Activated T-cell treated with anti-CD3 and anti-CD28 coated beads, Interleukin-2, amount 50 U/mL, for 24 hours (primary cell): ENCODE results near the gene CYP4F12.
"Not testable (repeated sequence)": the region's sequence is repeated elsewhere in the genome, so short reads cannot be mapped to it uniquely, and the experiment has no call there.

Experiments used
- DNase-seq: peaks from one replicate; pipeline ENCODE4 v3.0.0-alpha.2; 2020
- H3K27ac Mint-ChIP-seq: 2 replicates; pipeline ENCODE4 v1.8.0; 2020; ENCODE audit warnings: mild to moderate bottlenecking, mixed read lengths
- H3K27me3 Mint-ChIP-seq: 2 replicates; pipeline ENCODE4 v1.8.0; 2020; ENCODE audit warnings: mixed read lengths
- H3K36me3 Mint-ChIP-seq: 2 replicates; pipeline ENCODE4 v1.8.0; 2020; ENCODE audit warnings: low read depth, mixed read lengths
- H3K4me1 Mint-ChIP-seq: 2 replicates; pipeline ENCODE4 v1.8.0; 2020; ENCODE audit warnings: low read depth, mixed read lengths
- H3K4me3 Mint-ChIP-seq: 2 replicates; pipeline ENCODE4 v1.8.0; 2020; ENCODE audit warnings: mild to moderate bottlenecking, moderate library complexity, mixed read lengths
- H3K9me3 Mint-ChIP-seq: 2 replicates; pipeline ENCODE4 v1.8.0; 2020; ENCODE audit warnings: mixed read lengths

The CYP4F12 gene

DNA sequence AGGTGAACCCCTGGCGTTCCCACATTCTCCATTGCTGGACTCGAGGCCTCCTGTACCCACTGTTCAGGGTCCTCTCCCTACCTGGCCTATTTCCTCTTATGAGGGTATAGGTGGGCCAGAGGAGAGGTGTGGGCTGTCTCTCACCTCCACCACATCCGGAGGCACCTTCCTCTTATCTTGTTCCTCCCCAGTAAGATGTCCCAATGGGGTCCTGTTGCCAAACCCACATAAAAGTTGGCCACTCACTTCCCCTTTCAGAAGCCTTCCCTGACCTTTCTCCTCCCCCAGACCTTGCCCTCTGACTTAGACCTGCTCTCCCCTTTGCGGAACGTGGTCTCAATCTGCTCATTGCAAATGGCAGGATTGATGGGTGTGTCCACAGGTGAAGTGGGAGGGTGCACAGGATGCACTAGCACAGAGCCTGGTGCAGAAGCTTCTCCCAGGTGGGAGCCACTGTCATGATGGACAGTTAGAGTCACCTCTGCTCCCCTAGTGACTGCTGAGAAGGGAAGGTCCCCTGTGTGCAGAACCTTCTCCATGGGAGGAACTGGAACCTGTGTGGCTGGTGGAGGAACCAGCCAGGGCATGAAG, 30.9 kb upstream of the CYP4F12 start:
- no peak overlapping the region for H3K27ac Mint-ChIP-seq
- no peak overlapping the region for H3K4me3 Mint-ChIP-seq
- no peaks in the 10 kb centered on the region for H3K9me3 Mint-ChIP-seq
- no peak for DNase-seq
- no peaks in the 10 kb centered on the region for H3K36me3 Mint-ChIP-seq
- peaks cover 8% of the 10 kb centered on the region for H3K27me3 Mint-ChIP-seq
- H3K4me1 Mint-ChIP-seq: peaks cover 2% of the 10 kb centered on the region

DNA sequence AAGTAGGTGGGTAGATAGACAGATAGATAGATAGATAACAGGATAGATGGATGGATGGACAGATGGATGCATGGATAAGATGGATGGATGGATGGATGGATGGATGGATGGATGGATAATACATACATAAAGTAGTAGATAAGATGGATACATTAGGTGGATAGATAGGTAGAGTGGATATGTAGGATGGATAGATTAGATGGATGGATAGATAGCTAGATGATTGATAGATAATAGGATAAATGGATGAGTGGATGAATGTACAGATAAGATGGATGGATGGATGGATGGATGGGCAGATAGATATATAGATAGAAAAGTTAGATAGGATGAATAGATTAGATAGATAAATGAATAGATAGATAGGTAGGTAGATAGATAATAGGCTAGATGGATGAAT, 30.1 kb upstream of the CYP4F12 start:
- Mint-ChIP-seq H3K36me3 (no peaks in the 10 kb centered on the region), H3K27ac (no peak overlapping the region), H3K4me1 (peaks cover 2% of the 10 kb centered on the region), H3K9me3 (no peaks in the 10 kb centered on the region), H3K27me3 (peaks cover 11% of the 10 kb centered on the region), H3K4me3 (no peak overlapping the region)
- DNase-seq: no peak

DNA sequence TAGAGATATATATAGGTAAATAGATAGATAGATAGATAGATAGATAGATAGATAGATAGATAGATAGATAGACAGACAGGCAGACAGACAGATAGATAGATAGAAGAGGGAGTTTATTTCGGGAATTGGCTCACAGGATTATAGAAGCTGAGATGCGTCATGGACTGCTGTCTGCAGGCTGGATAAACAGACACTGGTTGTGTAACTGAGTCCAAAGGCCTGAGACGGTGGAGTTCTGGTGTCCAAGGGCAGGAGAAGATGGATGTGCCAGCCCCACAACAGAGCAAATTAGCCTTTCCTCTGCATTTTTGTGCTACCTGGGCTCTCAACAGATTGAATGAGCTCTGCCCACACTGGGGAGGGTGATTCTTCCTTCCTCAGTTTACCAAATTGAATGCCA, 29.5 kb upstream of the CYP4F12 start:
- H3K27me3 Mint-ChIP-seq: peaks cover 11% of the 10 kb centered on the region
- no peak for DNase-seq
- no peaks in the 10 kb centered on the region for H3K9me3 Mint-ChIP-seq
- no peak overlapping the region for H3K4me3 Mint-ChIP-seq
- H3K4me1 Mint-ChIP-seq: peaks cover 2% of the 10 kb centered on the region
- H3K36me3 Mint-ChIP-seq: no peaks in the 10 kb centered on the region
- no peak overlapping the region for H3K27ac Mint-ChIP-seq

DNA sequence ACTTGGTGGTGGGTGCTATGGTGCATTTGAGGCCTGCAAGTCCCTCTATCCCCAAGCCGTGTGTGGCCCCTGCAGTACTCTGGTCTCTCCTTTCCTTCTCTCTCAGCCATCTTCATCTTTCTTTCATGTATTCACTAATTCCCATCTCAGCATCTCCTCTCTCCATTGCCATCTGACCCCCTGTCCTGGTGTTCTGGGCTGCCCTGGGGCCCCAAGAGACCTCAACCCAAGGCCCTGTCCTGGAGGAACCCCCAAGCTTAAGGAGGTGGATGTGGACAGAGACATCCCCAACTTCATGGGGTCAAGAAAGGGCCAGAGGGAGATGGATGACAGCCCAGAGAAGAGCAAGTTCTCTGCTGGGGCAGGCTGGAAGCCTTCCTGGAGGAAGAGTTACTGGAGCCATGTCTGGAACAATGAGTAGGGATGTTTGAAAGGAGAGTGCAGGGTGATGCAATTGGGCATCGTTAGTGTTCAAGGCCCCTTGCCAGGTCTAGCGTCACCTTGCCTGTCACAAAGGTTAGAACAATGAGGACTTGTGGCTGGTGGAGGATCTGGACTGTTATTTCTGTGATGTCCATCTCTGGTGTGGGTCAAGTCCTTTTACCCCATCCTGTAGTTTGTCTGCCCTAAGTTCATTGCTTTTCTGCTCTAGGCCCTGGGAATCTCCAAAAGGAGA, 28.7 kb upstream of the CYP4F12 start:
- DNase-seq: no peak
- Mint-ChIP-seq H3K27ac (no peak overlapping the region), H3K9me3 (no peaks in the 10 kb centered on the region), H3K36me3 (no peaks in the 10 kb centered on the region), H3K4me1 (peaks cover 2% of the 10 kb centered on the region), H3K27me3 (peaks cover 11% of the 10 kb centered on the region), H3K4me3 (no peak overlapping the region)

DNA sequence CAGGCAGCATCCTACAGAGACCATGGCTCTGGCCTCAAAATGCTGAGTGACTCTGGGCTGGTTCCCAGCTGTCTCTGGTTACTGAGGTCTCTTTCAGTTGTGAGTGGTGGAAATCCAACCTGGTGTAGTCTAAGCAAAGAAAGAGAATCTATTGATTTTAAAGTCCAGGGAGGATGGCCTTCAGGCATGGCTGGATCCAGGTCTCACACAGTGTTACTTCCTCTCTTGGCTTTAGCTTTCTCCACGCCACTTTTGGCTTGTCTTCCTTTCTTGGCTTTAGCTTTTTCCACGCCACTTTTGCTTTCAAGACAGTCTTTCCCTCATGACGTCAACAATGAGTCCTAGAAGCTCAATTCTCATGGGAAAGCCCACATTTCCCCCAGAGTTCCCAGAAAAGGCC, 28.1 kb upstream of the CYP4F12 start:
- Mint-ChIP-seq H3K36me3 (no peaks in the 10 kb centered on the region), H3K4me3 (no peak overlapping the region), H3K27me3 (peaks cover 11% of the 10 kb centered on the region), H3K4me1 (peaks cover 2% of the 10 kb centered on the region), H3K9me3 (no peaks in the 10 kb centered on the region), H3K27ac (no peak overlapping the region)
- DNase-seq: no peak

DNA sequence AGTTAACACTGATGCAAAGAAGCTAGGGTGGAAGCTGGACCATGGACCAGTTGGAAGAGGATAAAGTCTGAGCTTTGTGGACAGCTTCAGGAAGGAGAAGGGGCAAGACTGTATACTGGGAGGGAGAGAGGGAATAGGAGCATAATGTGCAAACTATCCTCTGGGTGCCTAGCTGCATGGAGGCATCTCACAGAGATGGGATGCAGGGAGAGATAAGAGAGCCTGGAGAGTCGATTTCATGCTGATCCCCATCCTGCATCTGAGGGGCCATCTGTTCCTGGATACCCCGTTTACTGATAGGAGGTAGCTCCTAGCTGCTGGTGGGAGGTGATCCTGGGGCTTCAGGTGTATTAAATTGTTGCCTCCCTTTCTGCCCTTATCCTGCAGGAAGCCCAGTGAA, 23.4 kb upstream of the CYP4F12 start:
- Mint-ChIP-seq H3K9me3 (no peaks in the 10 kb centered on the region), H3K4me1 (no peaks in the 10 kb centered on the region)

DNA sequence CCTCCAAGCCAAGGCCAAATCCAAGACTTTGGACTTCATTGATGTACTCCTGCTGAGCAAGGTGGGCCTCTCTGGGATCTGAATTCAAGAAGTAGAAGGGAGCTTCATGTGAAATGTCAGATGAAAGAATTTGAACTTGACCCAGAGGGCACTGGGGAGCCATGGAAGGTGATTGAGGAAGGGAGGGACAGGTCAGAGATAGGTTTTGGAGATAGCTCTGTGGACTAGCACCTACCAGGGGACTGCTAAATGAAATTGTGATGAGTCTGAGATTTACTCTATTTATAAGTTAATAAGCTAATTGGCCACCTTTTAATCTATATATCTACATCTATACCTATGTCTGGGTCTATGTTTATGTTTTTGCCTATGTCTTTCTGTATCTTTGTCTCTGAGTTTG, 22.8 kb upstream of the CYP4F12 start:
- H3K36me3 Mint-ChIP-seq, H3K27ac Mint-ChIP-seq, DNase-seq, H3K4me1 Mint-ChIP-seq, H3K4me3 Mint-ChIP-seq, H3K9me3 Mint-ChIP-seq: not testable (repeated sequence)
- peaks cover 30% of the 10 kb centered on the region for H3K27me3 Mint-ChIP-seq

More for the DNA sequence above, 23.4 kb upstream of the CYP4F12 start:
- Mint-ChIP-seq H3K27ac (no peak overlapping the region), H3K4me3 (no peak overlapping the region), H3K36me3 (no peaks in the 10 kb centered on the region), H3K27me3 (peaks cover 24% of the 10 kb centered on the region)
- DNase-seq: no peak

DNA sequence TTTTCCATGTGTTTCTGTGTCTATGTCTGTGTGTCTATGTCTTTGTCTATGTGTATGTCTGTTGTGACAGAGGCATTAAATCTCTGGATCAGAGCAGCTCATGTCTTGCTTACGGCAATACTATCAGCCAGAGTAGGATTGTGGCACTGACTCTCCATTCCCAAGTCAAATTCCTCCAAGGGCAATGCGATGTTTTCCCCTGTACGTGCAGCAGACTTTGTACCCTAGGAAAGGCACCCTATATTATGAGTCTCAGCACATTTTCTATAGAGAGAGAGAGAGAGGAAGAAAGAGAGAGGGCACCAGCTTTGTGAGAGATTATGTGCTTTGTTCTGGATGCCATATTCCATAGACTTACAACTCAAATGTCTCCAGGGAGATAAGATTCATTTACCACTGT, 21.1 kb upstream of the CYP4F12 start:
- Mint-ChIP-seq H3K4me3 (no peak overlapping the region), H3K9me3 (no peaks in the 10 kb centered on the region), H3K4me1 (no peaks in the 10 kb centered on the region), H3K36me3 (no peaks in the 10 kb centered on the region), H3K27me3 (peaks cover 32% of the 10 kb centered on the region), H3K27ac (no peak overlapping the region)
- no peak for DNase-seq

DNA sequence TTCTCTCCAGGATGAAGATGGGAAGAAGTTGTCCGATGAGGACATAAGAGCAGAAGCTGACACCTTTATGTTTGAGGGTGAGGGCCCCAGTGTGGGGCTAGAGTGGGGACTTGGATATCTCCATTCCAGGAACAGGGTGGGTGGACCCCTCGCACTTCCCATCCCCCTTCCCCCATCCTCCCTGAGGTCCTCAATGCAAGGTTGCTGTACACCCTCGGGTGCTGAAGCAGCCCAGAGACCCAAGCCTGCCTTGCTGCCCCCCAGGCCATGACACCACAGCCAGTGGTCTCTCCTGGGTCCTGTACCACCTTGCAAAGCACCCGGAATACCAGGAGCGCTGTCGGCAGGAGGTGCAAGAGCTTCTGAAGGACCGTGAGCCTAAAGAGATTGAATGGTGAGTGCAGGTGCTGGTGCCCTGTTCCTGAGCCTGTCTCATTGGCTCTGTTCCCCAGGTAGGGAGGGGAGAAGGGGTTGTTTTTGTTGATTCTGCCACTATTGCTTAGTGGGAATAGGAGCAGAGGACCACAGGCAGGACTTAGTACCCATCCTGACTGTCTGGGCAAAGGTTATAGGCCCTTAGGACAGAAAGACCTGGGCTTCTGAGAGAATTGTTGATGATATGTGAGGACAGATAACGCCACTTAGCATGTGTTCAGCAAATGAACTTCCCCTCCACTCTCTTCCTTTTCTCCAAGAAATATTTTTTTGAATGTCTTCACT, 20.2 kb upstream of the CYP4F12 start:
- no peaks in the 10 kb centered on the region for H3K36me3 Mint-ChIP-seq
- H3K4me3 Mint-ChIP-seq: no peak overlapping the region
- peaks cover 38% of the 10 kb centered on the region for H3K27me3 Mint-ChIP-seq
- no peak overlapping the region for H3K27ac Mint-ChIP-seq
- H3K9me3 Mint-ChIP-seq: no peaks in the 10 kb centered on the region
- no peak for DNase-seq
- no peaks in the 10 kb centered on the region for H3K4me1 Mint-ChIP-seq

DNA sequence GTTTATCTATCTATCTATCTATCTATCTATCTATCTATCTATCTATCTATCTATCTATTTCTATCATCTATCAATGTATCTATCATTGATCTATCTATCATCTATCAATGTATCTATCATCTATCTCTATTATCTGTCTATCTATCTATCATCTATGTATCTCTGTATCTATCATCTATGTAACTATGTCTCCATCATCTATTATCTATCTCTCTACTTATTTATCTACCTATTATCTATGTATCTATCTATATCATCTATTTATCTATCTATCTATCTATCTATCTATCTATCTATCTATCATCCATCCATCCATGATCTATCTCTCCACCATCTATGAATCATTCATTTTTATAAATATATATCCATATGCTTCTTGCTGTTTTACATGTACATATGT, 16.4 kb upstream of the CYP4F12 start:
- H3K27me3 Mint-ChIP-seq: peaks cover 55% of the 10 kb centered on the region

DNA sequence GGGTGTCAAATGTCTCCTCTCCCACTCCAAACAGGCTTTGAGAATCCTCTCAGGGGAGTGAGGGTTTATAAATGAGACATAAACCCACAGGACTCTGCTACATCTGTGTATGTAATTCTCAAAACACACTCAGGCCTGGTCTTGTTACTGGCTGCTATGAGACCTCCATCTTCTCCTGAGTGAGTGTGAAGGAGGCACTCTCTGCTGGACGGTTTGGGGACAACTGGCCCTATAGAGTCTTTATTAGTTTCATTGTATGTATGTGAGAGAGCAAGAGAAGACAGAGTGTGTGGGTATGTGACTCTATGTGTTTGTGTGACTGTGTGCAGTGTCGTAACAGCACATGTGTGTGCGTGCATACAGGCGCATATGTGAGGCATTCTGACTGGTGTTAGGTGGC, 9.6 kb upstream of the CYP4F12 start:
- Mint-ChIP-seq H3K27me3 (peaks cover 28% of the 10 kb centered on the region), H3K27ac (no peak overlapping the region), H3K36me3 (no peaks in the 10 kb centered on the region), H3K4me3 (no peak overlapping the region), H3K4me1 (no peaks in the 10 kb centered on the region), H3K9me3 (no peaks in the 10 kb centered on the region)
- DNase-seq: no peak

More for the DNA sequence above, 16.4 kb upstream of the CYP4F12 start:
- DNase-seq: no peak
- no peak overlapping the region for H3K4me3 Mint-ChIP-seq
- H3K4me1 Mint-ChIP-seq: no peaks in the 10 kb centered on the region
- no peak overlapping the region for H3K27ac Mint-ChIP-seq
- H3K36me3 Mint-ChIP-seq: no peaks in the 10 kb centered on the region
- H3K9me3 Mint-ChIP-seq: no peaks in the 10 kb centered on the region

DNA sequence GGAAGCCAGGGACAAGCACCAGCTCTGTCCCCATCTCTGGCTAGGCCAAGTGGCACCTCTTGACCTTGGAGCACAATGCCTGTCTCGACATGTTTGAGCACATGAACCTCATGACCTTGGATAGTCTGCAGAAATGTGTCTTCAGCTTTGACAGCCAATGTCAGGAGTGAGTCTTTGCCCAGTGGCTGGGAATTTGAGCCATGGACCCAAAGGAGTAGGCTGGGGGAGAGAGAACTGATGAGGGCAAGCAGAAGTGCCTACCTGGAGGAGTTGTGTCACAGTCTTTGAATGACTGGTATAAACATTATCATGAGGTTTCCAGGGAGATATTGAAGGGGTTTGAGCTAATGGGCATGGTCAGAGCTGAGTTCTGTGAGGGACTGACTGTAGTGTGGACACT, 6.7 kb upstream of the CYP4F12 start:
- Mint-ChIP-seq H3K27me3 (peaks cover 23% of the 10 kb centered on the region), H3K36me3 (no peaks in the 10 kb centered on the region), H3K9me3 (no peaks in the 10 kb centered on the region), H3K27ac (no peak overlapping the region), H3K4me3 (no peak overlapping the region), H3K4me1 (no peaks in the 10 kb centered on the region)
- no peak for DNase-seq

DNA sequence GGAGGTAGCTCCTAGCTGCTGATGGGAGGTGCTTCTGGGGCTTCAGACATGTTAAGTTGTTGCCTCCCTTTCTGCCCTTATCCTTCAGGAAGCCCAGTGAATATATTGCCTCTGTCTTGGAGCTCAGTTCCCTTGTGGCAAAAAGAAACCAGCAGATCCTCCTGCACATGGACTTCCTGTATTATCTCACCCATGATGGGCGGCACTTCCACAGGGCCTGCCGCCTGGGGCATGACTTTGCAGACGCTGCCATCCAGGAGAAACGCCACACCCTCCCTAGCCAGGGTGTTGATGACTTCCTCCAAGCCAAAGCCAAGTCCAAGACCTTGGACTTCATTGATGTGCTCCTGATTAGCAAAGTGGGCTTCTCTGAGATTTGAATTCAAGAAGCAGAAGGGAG, 6.0 kb upstream of the CYP4F12 start:
- H3K27me3 Mint-ChIP-seq: peaks cover 17% of the 10 kb centered on the region
- no peaks in the 10 kb centered on the region for H3K36me3 Mint-ChIP-seq
- H3K27ac Mint-ChIP-seq: no peak overlapping the region
- H3K9me3 Mint-ChIP-seq: no peaks in the 10 kb centered on the region
- no peaks in the 10 kb centered on the region for H3K4me1 Mint-ChIP-seq
- no peak overlapping the region for H3K4me3 Mint-ChIP-seq
- DNase-seq: no peak

DNA sequence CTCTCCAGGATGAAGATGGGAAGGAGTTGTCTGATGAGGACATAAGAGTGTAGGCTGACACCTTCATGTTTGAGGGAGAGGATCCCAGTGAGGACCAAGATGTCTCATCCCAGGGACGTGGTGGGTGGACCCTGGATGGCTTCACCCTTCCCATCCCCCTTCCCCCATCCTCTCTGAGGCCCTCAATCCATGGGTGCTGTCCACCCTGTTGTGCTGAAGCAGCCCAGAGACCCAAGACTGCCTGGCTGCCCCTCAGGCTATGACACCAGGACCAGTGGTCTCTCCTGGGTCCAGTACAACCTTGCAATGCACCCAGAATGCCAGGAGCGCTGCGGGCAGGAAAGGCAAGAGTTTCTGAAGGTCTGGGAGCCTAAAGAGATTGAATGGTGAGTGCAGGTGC, 3.4 kb upstream of the CYP4F12 start:
- Mint-ChIP-seq H3K36me3 (no peaks in the 10 kb centered on the region), H3K27ac (no peak overlapping the region), H3K4me3 (no peak overlapping the region), H3K27me3 (peaks cover 4% of the 10 kb centered on the region), H3K4me1 (peaks cover 15% of the 10 kb centered on the region), H3K9me3 (no peaks in the 10 kb centered on the region)
- no peak for DNase-seq

DNA sequence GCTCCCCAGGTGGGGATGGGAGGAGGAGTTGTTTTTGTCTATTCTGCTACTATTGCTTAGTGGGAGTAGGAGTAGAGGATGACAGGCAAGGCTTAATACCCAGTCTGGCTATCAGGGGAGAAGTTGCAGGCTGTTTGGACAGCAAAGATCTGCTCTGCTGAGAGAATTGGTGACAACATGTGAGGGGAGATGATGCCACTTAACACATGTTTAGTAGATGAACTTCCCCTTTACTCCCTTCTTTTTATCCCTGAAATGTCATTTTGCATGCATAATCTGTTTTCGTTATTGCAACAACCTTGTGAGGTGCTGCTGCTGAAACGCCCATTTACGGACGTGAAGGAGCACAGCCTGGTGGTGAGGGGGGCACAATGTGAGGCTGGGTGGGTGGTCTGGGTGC, 3.0 kb upstream of the CYP4F12 start:
- Mint-ChIP-seq H3K4me1 (peaks cover 17% of the 10 kb centered on the region), H3K27ac (no peak overlapping the region), H3K27me3 (peaks cover 4% of the 10 kb centered on the region), H3K9me3 (no peaks in the 10 kb centered on the region), H3K4me3 (no peak overlapping the region), H3K36me3 (no peaks in the 10 kb centered on the region)
- no peak for DNase-seq
